ENCODE data around the gene TSFM.
"Not testable (repeated sequence)": the region's sequence is repeated elsewhere in the genome, so short reads cannot be mapped to it uniquely, and the experiment has no call there.

TSFM gene

GRCh38 chr12:57763881-57764661, 18.5 kb upstream of the TSFM start:
- no peak for DNase-seq (ENCODE audit: low read depth)

GRCh38 chr12:57764662-57765002, 18.0 kb upstream of the TSFM start:
- DNase-seq (ENCODE audit: low read depth) = no peak

- no peak for DNase-seq (ENCODE audit: low read depth)
Measured at GRCh38 chr12:57765003-57765697, 17.4 kb upstream of the TSFM start.

GRCh38 chr12:57765698-57766463, 16.7 kb upstream of the TSFM start:
- no peak for DNase-seq (ENCODE audit: low read depth)

- DNase-seq (ENCODE audit: low read depth) = no peak
Measured at GRCh38 chr12:57766464-57767304, 15.9 kb upstream of the TSFM start, which contains the start of gene CYP27B1. Gene CYP27B1, minus strand, starts transcription at chr12:57767078. Its CDS starts 37 bp downstream, at chr12:57767041.

GRCh38 chr12:57767305-57767698, 15.3 kb upstream of the TSFM start:
- no peak for DNase-seq (ENCODE audit: low read depth)

- no peak for DNase-seq (ENCODE audit: low read depth)
Measured at GRCh38 chr12:57767876-57768275, 14.7 kb upstream of the TSFM start.

- no peak for DNase-seq (ENCODE audit: low read depth)
Measured at GRCh38 chr12:57769594-57769993, 13.0 kb upstream of the TSFM start.

GRCh38 chr12:57770734-57771133, 11.9 kb upstream of the TSFM start:
- DNase-seq (ENCODE audit: low read depth) = no peak

- DNase-seq (ENCODE audit: low read depth) = peak; percentile 73
Measured at GRCh38 chr12:57771236-57771872, 11.2 kb upstream of the TSFM start.

GRCh38 chr12:57771873-57772428, 10.6 kb upstream of the TSFM start, which contains the start of gene METTL1:
Gene METTL1, minus strand, starts transcription at chr12:57772105. Its CDS starts 22 bp downstream, at chr12:57772083.
- peak; percentile 85 for DNase-seq (ENCODE audit: low read depth)

GRCh38 chr12:57772429-57773322, 9.9 kb upstream of the TSFM start, which contains the start of gene EEF1AKMT3:
Gene EEF1AKMT3, plus strand, starts transcription at chr12:57772614. Its CDS starts 111 bp downstream, at chr12:57772725.
- no peak for DNase-seq (ENCODE audit: low read depth)

GRCh38 chr12:57774634-57775033, 8.0 kb upstream of the TSFM start:
- not testable (repeated sequence) for DNase-seq (ENCODE audit: low read depth)

GRCh38 chr12:57775044-57775443, 7.5 kb upstream of the TSFM start:
- DNase-seq (ENCODE audit: low read depth) = no peak

- DNase-seq (ENCODE audit: low read depth) = no peak
Measured at GRCh38 chr12:57775563-57776246, 6.9 kb upstream of the TSFM start.

GRCh38 chr12:57776247-57776587, 6.4 kb upstream of the TSFM start:
- no peak for DNase-seq (ENCODE audit: low read depth)

GRCh38 chr12:57777367-57777766, 5.2 kb upstream of the TSFM start:
- no peak for DNase-seq (ENCODE audit: low read depth)

- DNase-seq (ENCODE audit: low read depth) = no peak
Measured at GRCh38 chr12:57777911-57778310, 4.7 kb upstream of the TSFM start.

- DNase-seq (ENCODE audit: low read depth) = no peak
Measured at GRCh38 chr12:57779736-57780135, 2.9 kb upstream of the TSFM start.
